HEK293 (cell line): ENCODE measurements around the gene GATAD2A.

Source experiments
- GLI4 ChIP-seq: fragments of 450-650 bp; formaldehyde crosslinking; IDR thresholded peaks from 2 replicates; pipeline ENCODE4 v1.5.1; 2016; ENCODE audit warnings: missing biosample characterization, missing genetic modification characterization
- GLIS1 ChIP-seq: fragments of 450-650 bp; formaldehyde crosslinking; IDR thresholded peaks from 2 replicates; pipeline ENCODE4 v1.5.1; 2016; ENCODE audit warnings: missing biosample characterization, missing genetic modification characterization
- INSM2 ChIP-seq: fragments of 450-650 bp; formaldehyde crosslinking; IDR thresholded peaks from 2 replicates; pipeline ENCODE4 v1.5.1; 2016; ENCODE audit warnings: missing biosample characterization, missing genetic modification characterization
- KLF16 ChIP-seq: fragments of 450-650 bp; formaldehyde crosslinking; IDR thresholded peaks from 2 replicates; pipeline ENCODE4 v1.5.1; 2017; ENCODE audit warnings: missing biosample characterization, missing genetic modification characterization
- KLF9 ChIP-seq: fragments of 450-650 bp; formaldehyde crosslinking; IDR thresholded peaks from 2 replicates; pipeline ENCODE4 v1.5.1; 2016; ENCODE audit warnings: missing biosample characterization, missing genetic modification characterization, low read depth
- OSR2 ChIP-seq: fragments of 450-650 bp; formaldehyde crosslinking; IDR thresholded peaks from 2 replicates; pipeline ENCODE4 v1.5.1; 2016; ENCODE audit warnings: missing biosample characterization, missing genetic modification characterization
- PBX3 ChIP-seq: sonication (generic); formaldehyde crosslinking; IDR thresholded peaks from 2 replicates; pipeline ENCODE4 v1.8.1; 2022; ENCODE audit warnings: mild to moderate bottlenecking, moderate library complexity, missing genetic modification reagents
- SP2 ChIP-seq: fragments of 450-650 bp; formaldehyde crosslinking; IDR thresholded peaks from 2 replicates; pipeline ENCODE4 v1.5.1; 2016; ENCODE audit warnings: missing biosample characterization, missing genetic modification characterization
- SP7 ChIP-seq: fragments of 450-650 bp; formaldehyde crosslinking; IDR thresholded peaks from 2 replicates; pipeline ENCODE4 v1.5.1; 2016; ENCODE audit warnings: missing biosample characterization, missing genetic modification characterization
- TCF7L2 ChIP-seq: IDR thresholded peaks from 2 replicates; pipeline ENCODE4 v1.6.1; 2011; ENCODE audit warnings: low read depth, mild to moderate bottlenecking, inconsistent platforms, low read length, moderate library complexity, borderline replicate concordance
- WT1 ChIP-seq: fragments of 450-650 bp; formaldehyde crosslinking; IDR thresholded peaks from 2 replicates; pipeline ENCODE4 v1.5.1; 2016; ENCODE audit warnings: missing biosample characterization, missing genetic modification characterization
- ZBTB26 ChIP-seq: fragments of 450-650 bp; formaldehyde crosslinking; optimal IDR thresholded peaks from 2 replicates; pipeline ENCODE3; 2016; ENCODE audit warnings: missing biosample characterization, mild to moderate bottlenecking, missing genetic modification characterization
- ZBTB8A ChIP-seq: fragments of 450-650 bp; formaldehyde crosslinking; IDR thresholded peaks from 2 replicates; pipeline ENCODE4 v1.5.1; 2016; ENCODE audit warnings: missing biosample characterization, missing genetic modification characterization
- ZNF112 ChIP-seq: fragments of 450-650 bp; formaldehyde crosslinking; IDR thresholded peaks from 2 replicates; pipeline ENCODE4 v1.5.0; 2017; ENCODE audit warnings: missing biosample characterization, missing genetic modification characterization
- ZNF335 ChIP-seq: fragments of 450-650 bp; formaldehyde crosslinking; conservative IDR thresholded peaks from 2 replicates; pipeline ENCODE4 v1.5.1; 2016; ENCODE audit warnings: missing biosample characterization, missing genetic modification characterization
- ZNF416 ChIP-seq: fragments of 450-650 bp; formaldehyde crosslinking; IDR thresholded peaks from 2 replicates; pipeline ENCODE4 v1.5.1; 2016; ENCODE audit warnings: missing biosample characterization, missing genetic modification characterization
- ZNF561 ChIP-seq: fragments of 450-650 bp; IDR thresholded peaks from 2 replicates; pipeline ENCODE4 v1.5.1; 2018; ENCODE audit warnings: missing biosample characterization, missing genetic modification characterization, borderline replicate concordance
- ZNF777 ChIP-seq: fragments of 450-650 bp; formaldehyde crosslinking; IDR thresholded peaks from 2 replicates; pipeline ENCODE4 v1.5.1; 2017; ENCODE audit warnings: missing biosample characterization, missing genetic modification characterization, borderline replicate concordance
- ZNF785 ChIP-seq: fragments of 450-650 bp; formaldehyde crosslinking; IDR thresholded peaks from 2 replicates; pipeline ENCODE4 v1.5.1; 2016; ENCODE audit warnings: missing biosample characterization, missing genetic modification characterization
- ZNF843 ChIP-seq: fragments of 450-650 bp; formaldehyde crosslinking; IDR thresholded peaks from 2 replicates; pipeline ENCODE4 v1.5.1; 2016; ENCODE audit warnings: missing biosample characterization, missing genetic modification characterization
- ZXDB ChIP-seq: fragments of 450-650 bp; formaldehyde crosslinking; IDR thresholded peaks from 2 replicates; pipeline ENCODE4 v1.5.1; 2016; ENCODE audit warnings: missing biosample characterization, missing genetic modification characterization
- TF ChIP-seq, protein P1 (sequence below): fragments of 450-650 bp; formaldehyde crosslinking; IDR thresholded peaks from 2 replicates; pipeline ENCODE4 v1.5.1; 2017; ENCODE audit warnings: missing biosample characterization, mild to moderate bottlenecking, missing genetic modification characterization, moderate library complexity
- TF ChIP-seq, protein P2 (sequence below): fragments of 450-650 bp; formaldehyde crosslinking; IDR thresholded peaks from 2 replicates; pipeline ENCODE4 v1.5.1; 2016; ENCODE audit warnings: missing biosample characterization, missing genetic modification characterization
- TF ChIP-seq, protein P3 (sequence below): fragments of 450-650 bp; formaldehyde crosslinking; IDR thresholded peaks from 2 replicates; pipeline ENCODE4 v1.5.1; 2016; ENCODE audit warnings: missing biosample characterization, missing genetic modification characterization
- TF ChIP-seq, protein P4 (sequence below): fragments of 450-650 bp; formaldehyde crosslinking; IDR thresholded peaks from 2 replicates; pipeline ENCODE4 v1.5.1; 2016; ENCODE audit warnings: missing biosample characterization, missing genetic modification characterization
- TF ChIP-seq, protein P5 (sequence below): fragments of 450-650 bp; formaldehyde crosslinking; IDR thresholded peaks from 2 replicates; pipeline ENCODE4 v1.5.1; 2016; ENCODE audit warnings: missing biosample characterization, missing genetic modification characterization

The GATAD2A gene

DNA sequence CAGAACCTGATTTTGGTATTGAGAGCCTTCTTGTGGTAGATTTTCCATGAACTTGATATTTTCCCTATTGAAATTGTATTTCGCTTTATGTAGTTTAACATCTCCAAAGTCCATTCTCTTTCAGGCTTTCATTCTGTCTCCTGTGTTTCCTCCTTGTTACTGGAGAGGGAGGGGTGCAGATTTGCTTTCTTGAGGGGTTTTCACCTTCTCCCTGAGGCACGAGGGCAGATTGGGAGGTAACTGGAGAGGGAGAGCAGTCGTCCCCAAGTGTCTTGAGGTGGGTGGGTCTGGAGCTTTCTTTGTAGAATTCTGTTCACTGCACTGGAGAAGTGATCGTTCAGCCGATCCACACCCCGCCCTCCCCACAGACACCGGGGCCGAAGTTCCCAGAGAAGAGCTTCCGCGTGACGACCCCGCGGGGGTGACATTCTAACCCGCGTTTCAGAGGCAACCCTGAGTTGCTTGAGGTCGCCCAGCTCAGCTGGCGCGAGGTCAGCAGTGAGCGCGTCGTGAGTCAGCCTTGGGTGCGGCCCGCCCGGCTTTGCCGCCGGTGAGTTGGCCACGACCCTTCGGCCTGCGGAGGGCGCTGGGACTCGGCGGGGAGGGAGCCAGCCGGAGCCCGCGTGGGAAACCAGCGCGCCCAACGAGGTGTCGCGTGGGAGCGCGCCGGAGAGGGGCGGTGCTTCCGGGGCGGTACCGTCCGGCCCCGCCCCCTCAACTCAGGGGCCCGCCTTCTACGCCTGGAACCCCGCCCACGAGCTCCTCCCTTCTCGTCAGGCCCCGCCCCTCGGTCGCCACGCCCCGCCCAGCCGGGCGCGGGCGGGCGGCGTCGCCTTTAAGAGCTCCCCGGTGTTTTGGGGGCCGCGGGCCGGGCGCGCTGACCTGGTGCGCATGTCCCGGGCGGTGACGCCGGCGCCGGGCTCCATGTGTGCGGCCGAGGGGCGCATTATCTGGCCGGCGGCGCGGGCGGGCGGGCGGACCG, at the start of gene GATAD2A (continued):
- TF ChIP-seq, protein P1, sequence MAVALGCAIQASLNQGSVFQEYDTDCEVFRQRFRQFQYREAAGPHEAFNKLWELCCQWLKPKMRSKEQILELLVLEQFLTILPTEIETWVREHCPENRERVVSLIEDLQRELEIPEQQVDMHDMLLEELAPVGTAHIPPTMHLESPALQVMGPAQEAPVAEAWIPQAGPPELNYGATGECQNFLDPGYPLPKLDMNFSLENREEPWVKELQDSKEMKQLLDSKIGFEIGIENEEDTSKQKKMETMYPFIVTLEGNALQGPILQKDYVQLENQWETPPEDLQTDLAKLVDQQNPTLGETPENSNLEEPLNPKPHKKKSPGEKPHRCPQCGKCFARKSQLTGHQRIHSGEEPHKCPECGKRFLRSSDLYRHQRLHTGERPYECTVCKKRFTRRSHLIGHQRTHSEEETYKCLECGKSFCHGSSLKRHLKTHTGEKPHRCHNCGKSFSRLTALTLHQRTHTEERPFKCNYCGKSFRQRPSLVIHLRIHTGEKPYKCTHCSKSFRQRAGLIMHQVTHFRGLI (tag by site-specific recombination), result peak; percentile 98
- TF ChIP-seq GLIS1 (tag by site-specific recombination), result peak; percentile 46
- TF ChIP-seq GLI4 (tag by site-specific recombination), result no peak
- TF ChIP-seq SP7 (tag by site-specific recombination), result peak; percentile 75
- TF ChIP-seq ZBTB8A (tag by site-specific recombination), result peak; percentile 80
- TF ChIP-seq ZNF416 (tag by site-specific recombination), result no peak
- peak; percentile 33; the same call in 1 of the 2 replicates for TF ChIP-seq ZXDB (tag by site-specific recombination)
- peak; percentile 83 for TF ChIP-seq ZBTB26 (tag by site-specific recombination)
- TF ChIP-seq INSM2, result 0 out of 2 replicates have a peak, but pooled peaks have one; percentile 34
- TF ChIP-seq, protein P2, sequence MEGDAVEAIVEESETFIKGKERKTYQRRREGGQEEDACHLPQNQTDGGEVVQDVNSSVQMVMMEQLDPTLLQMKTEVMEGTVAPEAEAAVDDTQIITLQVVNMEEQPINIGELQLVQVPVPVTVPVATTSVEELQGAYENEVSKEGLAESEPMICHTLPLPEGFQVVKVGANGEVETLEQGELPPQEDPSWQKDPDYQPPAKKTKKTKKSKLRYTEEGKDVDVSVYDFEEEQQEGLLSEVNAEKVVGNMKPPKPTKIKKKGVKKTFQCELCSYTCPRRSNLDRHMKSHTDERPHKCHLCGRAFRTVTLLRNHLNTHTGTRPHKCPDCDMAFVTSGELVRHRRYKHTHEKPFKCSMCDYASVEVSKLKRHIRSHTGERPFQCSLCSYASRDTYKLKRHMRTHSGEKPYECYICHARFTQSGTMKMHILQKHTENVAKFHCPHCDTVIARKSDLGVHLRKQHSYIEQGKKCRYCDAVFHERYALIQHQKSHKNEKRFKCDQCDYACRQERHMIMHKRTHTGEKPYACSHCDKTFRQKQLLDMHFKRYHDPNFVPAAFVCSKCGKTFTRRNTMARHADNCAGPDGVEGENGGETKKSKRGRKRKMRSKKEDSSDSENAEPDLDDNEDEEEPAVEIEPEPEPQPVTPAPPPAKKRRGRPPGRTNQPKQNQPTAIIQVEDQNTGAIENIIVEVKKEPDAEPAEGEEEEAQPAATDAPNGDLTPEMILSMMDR (tag by site-specific recombination), result peak; percentile 59; the same call in 1 of the 2 replicates
- TF ChIP-seq, protein P3, sequence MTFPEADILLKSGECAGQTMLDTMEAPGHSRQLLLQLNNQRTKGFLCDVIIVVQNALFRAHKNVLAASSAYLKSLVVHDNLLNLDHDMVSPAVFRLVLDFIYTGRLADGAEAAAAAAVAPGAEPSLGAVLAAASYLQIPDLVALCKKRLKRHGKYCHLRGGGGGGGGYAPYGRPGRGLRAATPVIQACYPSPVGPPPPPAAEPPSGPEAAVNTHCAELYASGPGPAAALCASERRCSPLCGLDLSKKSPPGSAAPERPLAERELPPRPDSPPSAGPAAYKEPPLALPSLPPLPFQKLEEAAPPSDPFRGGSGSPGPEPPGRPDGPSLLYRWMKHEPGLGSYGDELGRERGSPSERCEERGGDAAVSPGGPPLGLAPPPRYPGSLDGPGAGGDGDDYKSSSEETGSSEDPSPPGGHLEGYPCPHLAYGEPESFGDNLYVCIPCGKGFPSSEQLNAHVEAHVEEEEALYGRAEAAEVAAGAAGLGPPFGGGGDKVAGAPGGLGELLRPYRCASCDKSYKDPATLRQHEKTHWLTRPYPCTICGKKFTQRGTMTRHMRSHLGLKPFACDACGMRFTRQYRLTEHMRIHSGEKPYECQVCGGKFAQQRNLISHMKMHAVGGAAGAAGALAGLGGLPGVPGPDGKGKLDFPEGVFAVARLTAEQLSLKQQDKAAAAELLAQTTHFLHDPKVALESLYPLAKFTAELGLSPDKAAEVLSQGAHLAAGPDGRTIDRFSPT (tag by site-specific recombination), result peak; percentile 65
- peak; percentile 95 for TF ChIP-seq KLF9
- TF ChIP-seq ZNF785 (tag by site-specific recombination), result peak; percentile 82; the same call in 1 of the 2 replicates
- TF ChIP-seq ZNF335 (tag by site-specific recombination), result peak; percentile 18; the same call in 1 of the 2 replicates
- TF ChIP-seq TCF7L2, result no peak
- no peak for TF ChIP-seq ZNF777 (tag by site-specific recombination)
- peak; percentile 54; the same call in 1 of the 2 replicates for TF ChIP-seq ZNF561 (tag by site-specific recombination)
- TF ChIP-seq ZNF843, result 0 out of 2 replicates have a peak, but pooled peaks have one; percentile 28
- TF ChIP-seq SP2 (tag by site-specific recombination), result peak; percentile 88
- TF ChIP-seq KLF16 (tag by site-specific recombination), result peak; percentile 87
- no peak; the same call in 1 of the 2 replicates for TF ChIP-seq WT1 (tag by site-specific recombination)
- TF ChIP-seq, protein P4, sequence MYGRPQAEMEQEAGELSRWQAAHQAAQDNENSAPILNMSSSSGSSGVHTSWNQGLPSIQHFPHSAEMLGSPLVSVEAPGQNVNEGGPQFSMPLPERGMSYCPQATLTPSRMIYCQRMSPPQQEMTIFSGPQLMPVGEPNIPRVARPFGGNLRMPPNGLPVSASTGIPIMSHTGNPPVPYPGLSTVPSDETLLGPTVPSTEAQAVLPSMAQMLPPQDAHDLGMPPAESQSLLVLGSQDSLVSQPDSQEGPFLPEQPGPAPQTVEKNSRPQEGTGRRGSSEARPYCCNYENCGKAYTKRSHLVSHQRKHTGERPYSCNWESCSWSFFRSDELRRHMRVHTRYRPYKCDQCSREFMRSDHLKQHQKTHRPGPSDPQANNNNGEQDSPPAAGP (tag by site-specific recombination), result peak; percentile 76; the same call in 1 of the 2 replicates
- TF ChIP-seq, protein P5, sequence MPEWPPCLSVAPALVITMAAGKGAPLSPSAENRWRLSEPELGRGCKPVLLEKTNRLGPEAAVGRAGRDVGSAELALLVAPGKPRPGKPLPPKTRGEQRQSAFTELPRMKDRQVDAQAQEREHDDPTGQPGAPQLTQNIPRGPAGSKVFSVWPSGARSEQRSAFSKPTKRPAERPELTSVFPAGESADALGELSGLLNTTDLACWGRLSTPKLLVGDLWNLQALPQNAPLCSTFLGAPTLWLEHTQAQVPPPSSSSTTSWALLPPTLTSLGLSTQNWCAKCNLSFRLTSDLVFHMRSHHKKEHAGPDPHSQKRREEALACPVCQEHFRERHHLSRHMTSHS (tag by site-specific recombination), result no peak
- TF ChIP-seq ZNF112 (tag by site-specific recombination), result no peak
- peak; percentile 76; the same call in 1 of the 2 replicates for TF ChIP-seq PBX3 (CRISPR knock-in tag)
- no peak for TF ChIP-seq OSR2 (tag by site-specific recombination)
